Adrenal gland (tissue), 5 donors: Measurements from ENCODE around the gene PRPF40A.

ENCODE experiments used
- POLR2A ChIP-seq, 2 donors: fragments of 450-650 bp; IDR thresholded peaks; one replicate each; pipeline ENCODE4 v1.6.1; 2017; ENCODE audit warnings: antibody characterized with exemption in 2 of 2, mild to moderate bottlenecking in 2 of 2, moderate library complexity in 1 of 2
- TF ChIP-seq, protein P1 (sequence below), 6 experiments: fragments of 450-650 bp in 4 of 6; fragments of 200-600 bp in 2 of 6; sonication (generic) in 1 of 6; IDR thresholded peaks; 1 replicate in 5 of 6; 2 replicates in 1 of 6; pipeline versions ENCODE4 v1.5.1 to v1.8.0; 2016 to 2021; ENCODE audit warnings: antibody characterized with exemption in 6 of 6, mild to moderate bottlenecking in 2 of 6, moderate library complexity in 1 of 6
- donor health status: DM: no; HTN: no; CAD: no.

DNA sequence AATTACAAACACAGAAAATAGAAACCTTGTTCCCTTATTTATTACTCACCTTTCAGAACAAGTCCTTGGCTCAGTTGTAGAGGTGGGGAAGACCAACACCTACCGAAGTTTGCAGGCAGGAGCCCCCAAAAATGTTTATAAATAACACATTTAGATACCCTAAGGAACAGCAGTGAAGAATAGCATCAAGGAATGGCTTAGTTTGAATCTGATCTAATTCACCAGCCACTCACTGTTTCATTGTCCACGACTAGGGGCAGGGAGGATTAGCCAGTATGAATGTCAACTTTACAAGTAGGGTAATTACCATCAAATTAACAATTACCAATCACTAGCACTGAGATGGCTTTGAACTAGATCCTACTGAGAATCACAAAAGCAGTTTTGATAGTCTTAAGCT is 65.4 kb downstream of the PRPF40A start:
- TF ChIP-seq, protein P1, sequence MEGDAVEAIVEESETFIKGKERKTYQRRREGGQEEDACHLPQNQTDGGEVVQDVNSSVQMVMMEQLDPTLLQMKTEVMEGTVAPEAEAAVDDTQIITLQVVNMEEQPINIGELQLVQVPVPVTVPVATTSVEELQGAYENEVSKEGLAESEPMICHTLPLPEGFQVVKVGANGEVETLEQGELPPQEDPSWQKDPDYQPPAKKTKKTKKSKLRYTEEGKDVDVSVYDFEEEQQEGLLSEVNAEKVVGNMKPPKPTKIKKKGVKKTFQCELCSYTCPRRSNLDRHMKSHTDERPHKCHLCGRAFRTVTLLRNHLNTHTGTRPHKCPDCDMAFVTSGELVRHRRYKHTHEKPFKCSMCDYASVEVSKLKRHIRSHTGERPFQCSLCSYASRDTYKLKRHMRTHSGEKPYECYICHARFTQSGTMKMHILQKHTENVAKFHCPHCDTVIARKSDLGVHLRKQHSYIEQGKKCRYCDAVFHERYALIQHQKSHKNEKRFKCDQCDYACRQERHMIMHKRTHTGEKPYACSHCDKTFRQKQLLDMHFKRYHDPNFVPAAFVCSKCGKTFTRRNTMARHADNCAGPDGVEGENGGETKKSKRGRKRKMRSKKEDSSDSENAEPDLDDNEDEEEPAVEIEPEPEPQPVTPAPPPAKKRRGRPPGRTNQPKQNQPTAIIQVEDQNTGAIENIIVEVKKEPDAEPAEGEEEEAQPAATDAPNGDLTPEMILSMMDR (IDR thresholded peaks at IDR 0.05), result no peak
- no peak for TF ChIP-seq POLR2A (IDR thresholded peaks at IDR 0.05)
